HG03025 (cell line): ENCODE data around the gene HECTD4.
"Not testable (repeated sequence)": the region's sequence is repeated elsewhere in the genome, so short reads cannot be mapped to it uniquely, and the experiment has no call there.

Experiments used
- ATAC-seq: cut with Tn5 transposase; IDR thresholded peaks from one replicate; pipeline ENCODE4 v1.9.1; 2021; ENCODE audit warnings: mild to moderate bottlenecking, moderate library complexity; ENCODE audit not compliant: unreplicated experiment, low FRiP score

HECTD4 gene

GRCh38 chr12:112381883-112382796 lies at the start of gene HECTD4:
HECTD4 (minus strand) TSS chr12:112382431; CDS start chr12:112382128, 303 bp downstream.
- peak; percentile 81 for ATAC-seq

- ATAC-seq, result no peak
Observed at GRCh38 chr12:112431965-112432364, 49.7 kb upstream of the HECTD4 start.

GRCh38 chr12:112430929-112431328 lies 48.7 kb upstream of the HECTD4 start:
- no peak for ATAC-seq

GRCh38 chr12:112427760-112428159 lies 45.5 kb upstream of the HECTD4 start:
- ATAC-seq, result no peak

GRCh38 chr12:112425582-112426382 lies 43.6 kb upstream of the HECTD4 start:
- no peak for ATAC-seq

- ATAC-seq, result no peak
Observed at GRCh38 chr12:112424126-112424525, 41.9 kb upstream of the HECTD4 start.

- no peak for ATAC-seq
Observed at GRCh38 chr12:112422531-112422930, 40.3 kb upstream of the HECTD4 start.

- no peak for ATAC-seq
Observed at GRCh38 chr12:112421363-112421762, 39.1 kb upstream of the HECTD4 start.

GRCh38 chr12:112420740-112421139 lies 38.5 kb upstream of the HECTD4 start:
- no peak for ATAC-seq

GRCh38 chr12:112419297-112420133 lies 37.3 kb upstream of the HECTD4 start:
- ATAC-seq, result peak; percentile 34

- ATAC-seq, result peak; percentile 71
Observed at GRCh38 chr12:112418608-112419296, 36.5 kb upstream of the HECTD4 start, which contains the start of gene PTPN11. PTPN11 (plus strand) TSS chr12:112418947; CDS start chr12:112419112, 165 bp downstream.

- ATAC-seq, result no peak
Observed at GRCh38 chr12:112418273-112418607, 36.0 kb upstream of the HECTD4 start.

- not testable (repeated sequence) for ATAC-seq
Observed at GRCh38 chr12:112415457-112415856, 33.2 kb upstream of the HECTD4 start.

- no peak for ATAC-seq
Observed at GRCh38 chr12:112413855-112414625, 31.8 kb upstream of the HECTD4 start.

- no peak for ATAC-seq
Observed at GRCh38 chr12:112409906-112410244, 27.6 kb upstream of the HECTD4 start.

GRCh38 chr12:112409064-112409905 lies 27.1 kb upstream of the HECTD4 start, which contains the start of gene RPL6:
RPL6 (minus strand) TSS chr12:112409605; CDS start chr12:112408656, 949 bp downstream.
- peak; percentile 69 for ATAC-seq

GRCh38 chr12:112408621-112409020 lies 26.4 kb upstream of the HECTD4 start:
- no peak for ATAC-seq

GRCh38 chr12:112407683-112408082 lies 25.5 kb upstream of the HECTD4 start:
- not testable (repeated sequence) for ATAC-seq
